HTR-8/SVneo (cell line): ENCODE results near the gene PDE2A.
"Not testable (repeated sequence)": the region's sequence is repeated elsewhere in the genome, so short reads cannot be mapped to it uniquely, and the experiment has no call there.

Experiments used
- DNase-seq: peaks from one replicate; pipeline ENCODE4 v3.0.0; 2011; ENCODE audit warnings: low spot score, mixed read lengths; ENCODE audit not compliant: insufficient read length
- FAIRE-seq: peaks from 2 replicates; lab custom pipeline; 2011; peaks lifted over from hg19 to GRCh38; lab: Jason Lieb, UNC

The PDE2A gene

DNA sequence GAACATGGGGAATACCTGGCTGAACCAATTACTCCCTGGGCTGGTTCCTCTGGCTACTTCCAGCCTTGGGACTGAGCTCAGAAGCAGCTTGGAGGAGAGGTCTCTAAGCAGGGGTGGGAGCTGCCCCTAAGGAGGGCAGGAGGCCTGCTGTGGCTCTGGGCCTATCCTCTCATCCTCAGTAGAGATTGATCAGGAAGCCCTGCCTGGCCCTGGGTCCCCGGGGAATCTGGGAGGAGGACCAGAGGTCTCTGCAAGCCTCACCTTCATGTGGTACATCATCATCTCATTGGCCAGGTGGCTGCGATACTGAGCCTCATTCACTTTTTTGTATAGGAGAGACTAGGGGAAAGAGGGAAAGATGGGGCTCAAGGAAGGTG is 91.1 kb downstream of the PDE2A start:
- FAIRE-seq (no peak), DNase-seq (no peak)

DNA sequence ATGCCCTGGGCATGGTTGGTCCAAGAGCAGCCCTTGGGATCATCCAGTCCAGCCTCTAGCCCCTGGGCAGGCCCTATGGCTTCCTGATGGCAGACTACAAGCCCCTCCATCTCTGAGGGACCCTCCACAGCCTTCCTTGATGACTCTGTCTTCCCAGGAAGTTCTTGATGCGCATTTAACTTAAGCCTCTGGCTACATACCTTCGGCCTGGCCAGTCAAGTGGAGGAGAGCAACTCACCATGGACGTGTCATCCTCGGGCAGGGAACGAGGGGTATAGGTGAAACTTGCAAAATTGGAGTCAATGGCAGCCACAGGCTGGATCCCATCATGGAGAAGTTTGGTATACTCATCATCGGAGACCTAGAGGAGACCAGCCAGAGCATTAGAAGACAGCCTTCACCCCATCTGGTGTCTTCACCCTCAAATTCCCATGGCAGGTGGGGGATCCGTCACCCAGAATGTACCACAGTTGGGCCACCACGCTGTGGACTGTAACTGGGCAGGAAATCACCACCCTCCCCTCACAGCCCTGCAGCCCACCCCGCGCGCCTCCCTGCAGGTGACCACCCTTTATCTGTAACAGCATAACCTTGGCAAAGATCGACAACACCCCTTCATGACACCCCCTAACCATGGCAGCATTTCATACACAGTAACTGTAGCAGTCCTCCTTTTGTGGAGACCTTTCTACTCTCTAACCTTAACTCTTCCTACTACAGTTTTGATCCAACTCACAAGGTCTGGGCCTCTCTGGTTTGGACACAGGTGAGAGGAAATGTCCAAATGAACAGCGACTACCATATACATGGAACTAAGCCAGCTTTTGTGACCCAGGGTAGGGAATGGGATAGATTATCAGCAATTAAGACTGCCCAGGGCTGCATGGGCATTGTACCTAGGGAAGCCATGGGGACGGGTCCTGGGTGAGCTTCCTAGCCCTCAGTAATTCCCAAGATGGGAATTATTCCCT is 91.7 kb downstream of the PDE2A start:
- FAIRE-seq (no peak), DNase-seq (no peak)

DNA sequence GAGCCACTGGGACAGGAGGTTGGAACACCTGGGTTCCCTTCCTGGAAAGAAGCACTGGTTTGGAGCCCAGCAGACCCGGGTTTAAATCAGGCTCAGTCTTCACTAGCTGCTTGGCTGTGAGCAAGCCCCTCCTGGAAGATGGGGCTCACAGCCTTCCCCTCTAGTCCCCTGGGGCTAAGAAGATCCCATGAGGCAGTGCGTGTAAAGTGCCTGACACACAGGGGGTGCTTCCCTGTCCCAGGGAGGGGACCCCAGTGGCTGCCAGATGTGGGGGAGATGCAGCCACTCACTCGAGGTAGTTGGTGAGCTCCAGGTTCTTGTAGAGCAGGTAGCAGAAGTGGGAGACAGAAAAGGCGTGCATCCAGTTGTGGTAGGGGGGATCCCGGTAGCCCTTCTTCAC is 93.2 kb downstream of the PDE2A start:
- FAIRE-seq (no peak), DNase-seq (no peak)

DNA sequence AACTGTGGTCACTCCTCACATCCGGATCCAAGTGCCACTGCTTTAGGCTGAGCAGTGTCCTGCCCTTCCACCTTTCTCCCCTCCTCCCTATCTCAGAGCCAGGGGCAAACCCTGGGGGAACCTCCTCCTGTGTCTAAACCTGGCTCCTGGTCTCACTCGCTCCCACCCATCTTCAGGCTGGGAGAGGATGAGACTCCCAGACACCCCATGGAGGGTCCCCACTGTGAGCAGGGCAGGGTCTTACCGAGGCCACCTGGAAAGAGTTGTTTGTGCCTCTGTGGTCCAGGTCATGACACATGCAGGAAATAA is 93.6 kb downstream of the PDE2A start:
- no peak for FAIRE-seq
- no peak for DNase-seq

DNA sequence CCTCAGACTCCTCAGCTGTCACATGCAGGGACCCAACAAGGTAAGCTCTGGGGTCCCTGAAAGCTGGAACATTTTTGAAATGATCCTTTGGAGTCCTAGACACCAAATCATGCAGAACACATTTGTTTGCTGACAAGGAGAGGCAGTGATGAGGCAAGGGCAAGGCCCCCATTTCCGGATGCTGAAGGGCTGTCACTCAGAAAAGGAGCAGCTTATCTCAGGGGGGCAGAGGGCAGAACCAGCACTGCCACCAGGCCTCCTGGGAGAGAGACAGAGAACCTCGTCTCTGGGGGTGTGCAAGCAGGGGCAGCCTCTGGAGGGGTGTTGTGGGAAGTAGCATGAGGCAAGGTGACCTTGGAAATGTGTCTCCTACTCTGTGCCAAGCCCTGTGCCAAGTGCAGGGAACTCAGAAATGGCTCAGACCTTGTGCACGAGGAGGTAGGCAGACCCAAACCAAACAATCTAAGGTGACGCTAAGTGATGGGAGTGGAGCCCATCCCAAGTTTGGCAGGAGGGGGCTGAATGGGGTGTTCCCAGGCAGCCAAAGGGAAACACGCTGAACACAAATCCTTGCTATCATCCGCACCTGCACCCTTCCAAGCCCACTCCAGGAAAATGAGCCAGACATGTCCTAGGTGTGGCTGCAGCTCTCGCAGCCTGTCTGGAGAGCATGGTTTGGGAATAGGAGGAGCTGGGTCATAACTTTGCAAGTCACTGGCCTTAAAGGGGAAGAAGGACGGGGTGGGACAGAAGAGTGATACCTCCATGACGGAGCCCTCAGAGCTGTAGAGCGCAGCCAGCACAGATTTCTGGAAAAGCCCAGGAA is 94.2 kb downstream of the PDE2A start:
- FAIRE-seq, result no peak
- DNase-seq, result no peak

DNA sequence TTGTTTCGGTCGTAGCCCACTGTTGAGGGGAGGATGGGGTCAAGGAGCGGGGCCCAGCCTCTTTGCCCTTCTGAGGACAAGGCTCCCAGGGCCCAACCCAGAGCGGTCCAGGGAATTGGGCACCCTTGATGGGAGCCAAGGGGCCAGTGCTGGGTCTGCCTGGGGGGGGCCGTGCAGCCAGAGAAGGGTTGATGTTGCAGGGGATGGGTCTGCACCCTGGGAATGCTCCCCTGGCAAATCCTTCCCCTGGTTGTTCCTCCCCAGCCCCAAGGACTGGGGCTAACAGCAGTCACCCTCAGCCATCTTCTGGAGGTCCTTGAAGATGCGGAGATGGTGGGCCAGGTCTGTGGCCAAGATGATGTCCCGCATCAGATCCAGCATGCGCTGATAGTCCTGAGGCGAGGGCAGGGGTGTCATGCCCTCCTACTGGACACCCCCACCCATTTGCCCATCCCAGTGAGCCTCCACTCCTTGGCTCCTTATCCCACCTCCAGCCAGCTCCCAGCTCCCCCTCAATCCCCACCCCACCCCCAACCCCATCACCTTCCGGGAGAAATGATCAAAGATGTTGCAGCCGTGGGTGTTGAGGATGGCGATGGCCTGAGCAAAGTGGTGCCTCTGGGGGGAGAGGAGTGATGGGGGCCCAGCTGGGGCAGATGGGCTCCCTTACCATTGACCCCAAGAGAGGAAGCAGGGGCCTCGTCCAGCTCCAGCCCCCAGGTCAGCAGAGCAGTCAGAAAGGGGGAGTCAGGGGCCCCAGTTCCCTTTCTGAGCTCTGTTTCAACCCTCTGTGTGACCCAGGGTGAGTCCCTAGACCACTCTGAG is 95.0 kb downstream of the PDE2A start:
- DNase-seq (no peak), FAIRE-seq (no peak)

DNA sequence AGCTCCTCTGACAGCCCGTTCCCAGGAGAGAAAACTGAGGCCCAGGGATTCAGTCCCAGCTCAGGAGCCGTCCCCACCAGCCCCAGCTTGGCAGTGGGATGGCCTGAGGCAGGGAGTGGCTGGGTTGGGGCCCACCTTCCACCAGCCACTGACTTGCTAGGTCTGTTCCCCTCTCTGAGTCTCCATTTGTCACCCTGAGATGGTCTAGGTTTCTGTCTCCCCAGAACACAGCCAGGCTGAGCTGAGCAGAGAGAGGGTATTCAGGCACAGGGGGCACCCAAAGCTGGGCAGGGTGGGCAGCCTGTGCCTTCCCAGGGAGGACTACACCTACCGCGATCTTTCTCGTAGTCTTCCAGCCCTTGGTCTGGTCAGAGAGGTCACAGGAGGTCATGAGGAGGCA is 95.7 kb downstream of the PDE2A start:
- DNase-seq (no peak), FAIRE-seq (no peak)

DNA sequence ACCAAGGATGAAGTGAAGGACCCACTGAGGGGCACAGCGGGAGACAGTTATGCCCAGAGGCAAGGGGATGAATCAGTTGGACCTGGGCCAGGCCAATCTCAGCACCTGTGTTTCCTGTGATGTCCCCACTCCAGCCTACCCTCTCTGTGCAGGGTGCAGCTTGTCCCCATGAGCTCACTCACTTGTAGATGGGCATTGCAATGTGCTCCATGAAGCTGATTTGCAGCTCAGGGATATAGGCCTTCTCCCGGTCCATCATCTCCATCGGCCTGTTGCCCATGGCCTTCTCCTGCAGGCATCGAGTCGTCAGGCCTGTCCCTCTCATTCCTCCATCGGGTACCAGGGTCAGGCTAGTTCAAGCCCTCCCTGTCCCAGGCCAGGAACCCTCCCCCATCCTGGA is 96.2 kb downstream of the PDE2A start:
- no peak for DNase-seq
- FAIRE-seq, result peak; percentile 54

DNA sequence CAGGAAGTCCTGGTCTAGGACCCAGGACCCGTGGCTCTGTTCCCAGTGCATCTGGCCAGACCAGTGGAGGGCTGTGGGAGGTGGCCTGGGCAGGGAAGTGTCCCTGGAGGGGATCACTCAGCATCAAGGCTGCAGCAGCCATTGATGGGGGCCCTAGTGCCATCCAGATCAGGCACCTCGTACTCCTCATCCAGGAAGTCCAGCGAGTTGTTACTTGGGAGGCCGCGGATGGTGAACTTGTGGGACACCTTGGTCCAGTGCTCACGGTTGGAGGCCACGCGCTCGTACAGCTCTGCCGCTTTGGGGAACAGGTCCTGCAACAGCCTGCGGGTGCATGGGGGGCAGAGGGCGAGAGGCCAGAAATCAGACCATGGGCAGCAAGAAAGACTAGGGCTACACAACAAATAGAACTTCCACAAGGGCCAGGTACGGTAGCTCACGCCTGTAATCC is 96.9 kb downstream of the PDE2A start:
- DNase-seq, result no peak
- no peak for FAIRE-seq

DNA sequence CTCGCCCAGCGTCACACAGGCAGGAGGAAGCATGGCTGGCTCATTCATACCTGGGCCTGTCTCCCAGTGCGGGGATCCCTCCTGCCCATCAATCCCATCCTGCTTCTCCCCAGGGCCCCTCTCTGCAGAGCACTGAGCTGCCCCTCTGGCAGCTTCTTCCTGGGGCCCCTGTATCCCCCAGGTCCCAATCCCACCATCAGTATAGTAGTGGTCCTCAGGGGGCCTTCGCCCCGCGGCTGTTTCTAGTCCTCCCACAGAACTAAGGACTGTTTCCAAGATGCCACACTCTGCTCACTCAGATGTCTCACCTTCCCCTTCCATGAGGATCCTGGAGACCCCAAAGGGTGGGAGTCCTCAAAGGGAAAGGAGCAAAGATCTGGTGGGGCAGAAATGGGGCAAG is 97.6 kb downstream of the PDE2A start:
- DNase-seq (no peak), FAIRE-seq (no peak)

DNA sequence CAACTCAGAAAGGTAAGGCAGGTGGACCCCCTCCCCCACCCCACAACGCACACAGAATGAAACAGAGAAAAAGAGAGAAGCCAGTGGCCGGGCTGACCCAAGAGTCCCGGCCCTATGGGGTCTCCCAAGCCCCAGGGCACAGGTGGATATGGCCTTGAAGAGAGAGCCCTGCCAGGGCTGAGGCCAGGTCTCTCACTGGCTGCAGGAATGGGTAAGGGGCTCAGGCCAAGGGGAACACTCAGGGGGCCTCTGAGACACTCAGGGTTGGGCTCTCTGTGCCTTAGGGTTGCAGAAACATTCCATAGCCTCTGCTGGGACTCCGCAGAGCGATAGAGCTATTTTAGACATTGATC is 98.0 kb downstream of the PDE2A start:
- FAIRE-seq, result no peak

DNA sequence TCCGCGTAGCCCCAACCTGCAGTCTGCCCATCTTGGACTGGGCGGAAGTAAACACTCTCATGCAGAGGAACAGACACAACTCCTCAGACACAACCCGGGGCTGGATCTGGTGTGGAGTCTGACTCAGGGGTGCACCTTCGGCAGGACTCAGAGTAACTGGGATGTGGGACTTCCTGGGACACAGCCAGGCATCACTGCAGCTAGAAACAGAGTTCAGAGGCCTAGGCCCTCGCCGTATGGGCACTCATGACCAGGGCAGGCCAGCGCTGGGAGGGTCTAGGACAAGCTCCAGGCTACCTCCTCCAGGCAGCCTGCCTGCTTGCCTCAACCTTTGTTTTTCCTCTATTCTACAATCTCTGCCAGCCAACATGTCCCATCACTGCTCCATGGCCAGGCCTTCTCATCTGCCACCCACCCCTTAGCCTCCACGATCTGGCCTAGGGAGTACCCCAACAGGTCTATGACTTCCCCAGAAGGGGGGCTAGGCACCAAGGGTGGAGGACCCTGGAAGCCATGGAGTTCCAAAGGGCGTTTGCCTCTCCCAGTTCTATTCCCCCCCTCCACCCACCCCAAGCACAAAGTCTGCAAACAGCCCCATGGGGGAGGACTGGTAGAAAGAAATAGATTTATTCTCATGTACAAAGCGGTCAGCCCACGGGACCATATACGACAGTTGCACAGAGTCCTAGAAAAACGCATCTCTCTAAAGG is 98.5 kb downstream of the PDE2A start:
- DNase-seq (no peak), FAIRE-seq (peak; percentile 48)

More for the DNA sequence above, 98.0 kb downstream of the PDE2A start:
- no peak for DNase-seq

DNA sequence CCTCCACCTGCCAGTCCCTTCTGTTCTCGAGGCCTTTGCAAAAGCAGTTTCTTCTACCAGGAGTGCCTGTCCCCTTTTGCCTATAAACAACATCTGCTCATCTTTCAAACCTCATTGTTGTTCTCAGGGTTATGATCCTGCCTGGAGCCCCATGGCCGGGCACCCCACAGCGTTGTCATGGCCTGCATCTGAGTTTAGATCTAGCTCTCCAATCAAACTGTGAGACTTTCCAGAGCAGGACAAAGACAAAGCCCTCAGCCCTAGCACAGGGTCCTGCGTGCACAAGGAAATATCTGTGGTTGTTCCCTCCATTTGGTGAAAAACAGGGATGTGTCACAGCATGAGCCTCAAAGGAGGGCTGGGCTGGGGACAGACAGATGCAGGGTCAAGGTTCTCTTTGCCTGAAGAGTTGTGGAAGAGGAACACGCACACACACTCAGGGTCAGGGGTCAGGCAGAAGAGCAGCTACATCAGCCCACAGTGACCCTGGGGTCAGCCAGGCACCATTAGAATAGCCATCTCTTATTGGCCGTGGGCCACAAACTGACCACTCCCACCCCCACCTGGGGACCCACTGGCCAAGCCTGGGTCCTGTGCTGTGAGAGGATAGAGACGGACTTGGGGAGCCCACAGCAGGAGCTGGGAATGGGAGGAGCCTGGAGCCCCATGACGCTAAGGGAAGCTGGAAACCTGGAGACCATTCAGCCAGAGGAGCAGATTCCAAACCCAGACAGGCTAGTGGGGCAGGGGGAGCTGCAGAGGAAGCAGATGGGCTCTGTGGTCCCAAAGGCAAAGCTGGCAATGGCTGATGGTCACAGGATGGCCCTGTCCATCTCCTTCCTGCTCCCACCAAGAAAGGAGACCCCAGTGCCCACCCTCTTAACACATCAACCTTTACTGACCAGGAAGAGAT is 99.4 kb downstream of the PDE2A start:
- DNase-seq (no peak), FAIRE-seq (peak; percentile 42)

DNA sequence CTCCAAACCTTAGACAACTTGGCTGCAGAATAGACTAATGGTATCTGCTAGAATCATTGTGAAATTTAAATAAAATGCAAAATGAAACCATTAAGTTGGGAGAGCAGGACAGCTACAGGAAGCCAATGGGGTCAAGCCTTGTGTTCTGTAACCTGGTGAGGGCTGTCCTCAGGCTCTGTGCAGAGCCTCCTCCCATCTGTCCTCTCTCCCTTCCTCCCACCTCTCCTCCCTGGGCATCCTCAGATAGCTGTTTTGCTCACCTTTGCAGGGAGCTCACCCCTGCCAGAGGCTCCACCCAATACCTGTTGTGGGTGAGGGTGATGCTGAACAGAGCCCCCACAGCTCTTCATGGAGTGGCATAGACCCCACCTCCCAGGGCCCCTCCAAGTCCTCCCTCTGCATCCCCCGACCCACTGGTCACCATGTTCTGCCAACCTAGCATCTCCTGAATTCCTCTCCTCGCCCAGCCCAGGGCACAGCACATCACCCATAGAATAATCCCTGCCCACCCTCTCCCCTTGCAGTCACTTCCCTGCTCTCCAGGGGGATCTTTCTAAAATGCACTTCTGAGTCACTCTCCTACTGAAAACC is 100.3 kb downstream of the PDE2A start:
- DNase-seq (no peak), FAIRE-seq (no peak)

DNA sequence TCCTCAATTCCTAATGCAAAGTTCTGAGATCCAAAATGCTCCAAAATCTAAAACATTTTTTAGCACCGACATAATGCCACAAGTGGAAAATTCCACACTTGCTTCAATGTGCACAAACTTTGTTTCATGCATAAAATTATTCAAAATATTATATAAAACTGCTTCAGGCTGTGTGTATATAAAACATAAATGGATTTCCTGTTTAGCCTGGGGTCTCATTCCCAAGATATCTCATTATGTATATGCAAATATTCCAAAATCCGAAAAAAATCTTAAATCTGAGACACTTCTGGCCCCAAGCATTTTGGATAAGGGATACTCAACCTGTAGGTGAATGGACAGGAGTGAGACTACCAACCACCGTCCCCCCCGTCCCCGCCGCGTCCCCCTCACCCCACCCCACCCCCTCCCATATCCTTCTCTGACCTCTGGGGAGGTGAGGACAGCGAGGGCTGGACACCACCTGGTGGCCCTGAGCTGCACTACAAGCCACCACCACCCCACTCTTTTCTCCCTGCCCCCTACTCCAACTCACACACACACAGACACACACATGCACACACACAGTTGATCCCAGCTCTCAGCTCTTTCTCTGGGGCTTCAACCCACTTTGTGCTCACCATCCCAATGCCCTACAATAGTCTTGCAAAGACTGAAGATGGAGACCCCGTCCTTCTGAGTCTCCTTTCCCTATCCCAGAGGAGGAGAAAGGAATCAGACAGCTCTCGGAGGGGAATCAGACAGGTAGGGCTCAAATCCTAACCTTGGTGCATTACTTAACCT is 101.0 kb downstream of the PDE2A start:
- FAIRE-seq, result peak; percentile 98
- DNase-seq, result peak; percentile 83

DNA sequence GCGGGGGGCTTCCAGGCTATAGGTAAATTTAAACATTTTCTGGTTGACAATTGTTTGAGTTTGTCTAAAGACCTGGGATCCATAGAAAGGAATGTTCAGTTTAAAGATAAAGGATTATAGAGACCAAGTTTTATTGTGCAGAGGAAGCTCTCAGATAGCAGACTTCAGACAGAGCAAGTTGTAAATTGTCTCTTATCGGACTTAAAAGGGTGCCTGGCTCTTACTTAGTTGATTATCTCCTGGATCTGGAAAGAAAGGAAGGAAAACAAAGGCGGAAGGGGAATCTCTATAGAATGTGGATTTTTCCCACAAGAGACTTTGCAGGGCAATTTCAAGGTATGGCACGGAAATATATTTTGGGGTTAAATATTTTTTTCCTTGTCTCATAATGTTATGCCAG is 101.7 kb downstream of the PDE2A start:
- FAIRE-seq, DNase-seq: not testable (repeated sequence)

DNA sequence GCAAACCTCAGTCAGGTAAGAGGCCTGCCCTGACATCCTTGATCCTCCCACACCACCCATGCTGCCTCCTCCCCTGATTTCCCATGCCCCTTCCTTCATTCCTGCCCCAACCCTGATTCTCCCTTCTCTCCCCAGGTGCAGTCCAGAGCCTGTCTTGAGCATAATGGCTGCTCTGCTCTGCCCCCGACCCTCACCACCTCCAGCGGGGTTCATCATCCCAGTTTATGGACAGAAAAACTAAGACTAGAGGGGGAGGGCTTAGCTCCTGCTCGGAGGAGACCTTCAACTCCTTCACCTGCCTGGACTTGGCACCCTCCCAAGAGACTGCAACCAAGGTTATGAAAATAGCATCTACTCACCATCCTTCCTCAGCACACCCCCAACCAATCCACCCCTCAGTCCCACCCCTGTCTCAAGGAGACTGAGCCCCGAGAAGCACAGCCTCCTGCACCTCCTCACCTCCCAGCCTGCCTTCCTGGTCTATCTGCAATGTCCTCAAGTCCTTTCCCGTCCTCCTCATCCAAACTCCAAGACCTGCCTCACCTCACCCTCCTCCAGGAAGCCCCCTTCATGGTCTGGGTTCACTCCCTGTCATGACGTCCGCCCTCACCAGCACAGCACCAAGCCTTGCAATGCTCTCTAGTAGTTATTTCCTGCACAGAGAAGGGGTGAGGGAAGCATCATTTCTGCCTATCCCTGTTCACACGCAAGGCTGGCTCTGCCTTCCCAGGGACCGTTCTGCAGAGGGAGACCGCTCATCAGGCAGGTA is 103.1 kb downstream of the PDE2A start:
- DNase-seq (no peak), FAIRE-seq (peak; percentile 89)
